K562 (cell line): Measurements from ENCODE around the gene C20orf173.

Experiments
- CHD4 ChIP-seq: fragments of 200-600 bp; sonication (generic); IDR thresholded peaks from 3 replicates; pipeline ENCODE4 v1.6.1; 2012; ENCODE audit warnings: low read depth, mild to moderate bottlenecking, mixed read lengths, low read length, inconsistent platforms; ENCODE audit not compliant: insufficient read depth, insufficient replicate concordance, poor library complexity, severe bottlenecking
- KAT2B ChIP-seq: IDR thresholded peaks from one replicate; pipeline ENCODE4 v1.6.1; 2012; ENCODE audit warnings: low read depth, mild to moderate bottlenecking, control low read depth, inconsistent platforms, low read length, moderate library complexity
- POLR2A ChIP-seq: fragments of 450-650 bp; conservative IDR thresholded peaks from 2 replicates; pipeline ENCODE4 v1.6.1; 2016
- RHOXF2B ChIP-seq: fragments of 250-450 bp; sonication (Bioruptor Pico); conservative IDR thresholded peaks from 2 replicates; pipeline ENCODE4 v1.5.1; 2021
- SRF ChIP-seq, 2 experiments: fragments of 250-450, 450-650 bp in 1 of 2; sonication (Bioruptor Pico) in 1 of 2; sonication (generic) in 1 of 2; formaldehyde crosslinking; IDR thresholded peaks; 2 replicates each; pipeline versions ENCODE4 v1.5.0 to v1.5.1; 2020 to 2022; ENCODE audit warnings: mild to moderate bottlenecking in 1 of 2, missing genetic modification reagents in 1 of 2
- ZNF778 ChIP-seq: fragments of 450-650 bp; formaldehyde crosslinking; IDR thresholded peaks from 2 replicates; pipeline ENCODE4 v1.4.0; 2020; ENCODE audit warnings: mild to moderate bottlenecking, moderate library complexity

- TF ChIP-seq CHD4 = no peak
- no peak for TF ChIP-seq POLR2A
- no peak for TF ChIP-seq ZNF778 (CRISPR knock-in tag)
- no peak for TF ChIP-seq RHOXF2B (CRISPR knock-in tag)
- TF ChIP-seq SRF (CRISPR knock-in tag; IDR thresholded peaks at IDR 0.05) = no peak
- no peak for TF ChIP-seq KAT2B
These were observed 16.7 kb upstream of the C20orf173 start for GRCh38 chr20:35546127-35546526.
